H1 (cell line): ENCODE data around the gene ZNF382. TPM values are rescaled to one million over a fixed set of nuclear protein-coding genes. Genes with fewer than 3 reads are reported as not detected.

ENCODE experiments used
- CHD7 ChIP-seq: fragments of 300-600 bp; sonication (generic); IDR thresholded peaks from 2 replicates; pipeline ENCODE4 v1.7.1; 2012; ENCODE audit warnings: low read length, moderate library complexity, mild to moderate bottlenecking, inconsistent platforms; ENCODE audit not compliant: insufficient replicate concordance
- E2F6 ChIP-seq: IDR thresholded peaks from 2 replicates; pipeline ENCODE4 v1.6.1; 2012; ENCODE audit warnings: inconsistent platforms
- TBP ChIP-seq: IDR thresholded peaks from 2 replicates; pipeline ENCODE4 v1.6.1; 2011; ENCODE audit warnings: low read depth, low read length, improper control_type of control experiment
- polyA plus RNA-seq, 7 experiments: library from polyadenylated mRNA; depleted of rRNA in 3 of 7; stranded (reverse) in 5 of 7; unstranded in 2 of 7; fragments of >200 nt in 5 of 7; fragments of 200-250 nt in 2 of 7; gene quantifications; 1 replicate in 5 of 7; 2 replicates in 1 of 7; 4 replicates in 1 of 7; pipeline versions ENCODE4 v1.2.1 to v1.2.3, GENCODE V29; 2011 to 2013; ENCODE audit warnings: missing spikeins in 2 of 7, mixed read lengths in 2 of 7
- total RNA-seq: library from RNA; stranded (reverse); fragmentation: NEBNext Ultra II Directional; extraction: Animal tissue kit (Norgen Biotek cat#: 25700); gene quantifications from 2 replicates; pipeline ENCODE4 v1.2.1, GENCODE V29; 2021

ZNF382 gene
- total and polyA plus RNA-seq, 2 of the 8 experiments (the other 6 are each of a cell fraction or from before 2014, with no cell fraction given), result 1.9 to 6.3 TPM

- TF ChIP-seq CHD7 (no peak), E2F6 (no peak), TBP (no peak)
- TF ChIP-seq, all 59 proteins: peak for 0
Observed at GRCh38 chr19:36665832-36666231, 60.7 kb downstream of the ZNF382 start (continued).
